Skeletal muscle satellite cell (primary cell): ENCODE results near the gene ZNF316.

ENCODE experiments used
- H3K27me3 ChIP-seq: 2 replicates; pipeline ENCODE4 v1.7.0; 2013; ENCODE audit warnings: low read length; ENCODE audit not compliant: control insufficient read depth, insufficient read depth
- H3K36me3 ChIP-seq: 2 replicates; pipeline ENCODE4 v1.7.0; 2013; ENCODE audit warnings: mild to moderate bottlenecking, control low read depth, low read length; ENCODE audit not compliant: insufficient read depth
- H3K4me1 ChIP-seq: 2 replicates; pipeline ENCODE4 v1.7.0; 2013; ENCODE audit warnings: low read length; ENCODE audit not compliant: control insufficient read depth, insufficient read depth
- H3K4me2 ChIP-seq: 2 replicates; pipeline ENCODE4 v1.7.0; 2013; ENCODE audit warnings: mild to moderate bottlenecking, low read length
- H3K4me3 ChIP-seq: 2 replicates; pipeline ENCODE4 v1.7.0; 2013; ENCODE audit warnings: low read length
- H3K9ac ChIP-seq: 2 replicates; pipeline ENCODE4 v1.7.0; 2013; ENCODE audit warnings: mild to moderate bottlenecking, low read depth, low read length, moderate library complexity
- H3K9me3 ChIP-seq: replicated peaks from 2 replicates; pipeline ENCODE4 v1.7.0; 2013; ENCODE audit warnings: mild to moderate bottlenecking, control low read depth, low read length

Gene ZNF316

GRCh38 chr7:6641305-6642035 lies 4.4 kb downstream of the ZNF316 start:
- Histone ChIP-seq H3K27me3 (no peaks in the 10 kb centered on the region), H3K4me3 (no peak overlapping the region), H3K4me1 (peaks cover 12% of the 10 kb centered on the region), H3K9me3 (no peaks in the 10 kb centered on the region), H3K4me2 (no peak overlapping the region), H3K36me3 (peaks cover 56% of the 10 kb centered on the region), H3K9ac (no peak overlapping the region)

DNA sequence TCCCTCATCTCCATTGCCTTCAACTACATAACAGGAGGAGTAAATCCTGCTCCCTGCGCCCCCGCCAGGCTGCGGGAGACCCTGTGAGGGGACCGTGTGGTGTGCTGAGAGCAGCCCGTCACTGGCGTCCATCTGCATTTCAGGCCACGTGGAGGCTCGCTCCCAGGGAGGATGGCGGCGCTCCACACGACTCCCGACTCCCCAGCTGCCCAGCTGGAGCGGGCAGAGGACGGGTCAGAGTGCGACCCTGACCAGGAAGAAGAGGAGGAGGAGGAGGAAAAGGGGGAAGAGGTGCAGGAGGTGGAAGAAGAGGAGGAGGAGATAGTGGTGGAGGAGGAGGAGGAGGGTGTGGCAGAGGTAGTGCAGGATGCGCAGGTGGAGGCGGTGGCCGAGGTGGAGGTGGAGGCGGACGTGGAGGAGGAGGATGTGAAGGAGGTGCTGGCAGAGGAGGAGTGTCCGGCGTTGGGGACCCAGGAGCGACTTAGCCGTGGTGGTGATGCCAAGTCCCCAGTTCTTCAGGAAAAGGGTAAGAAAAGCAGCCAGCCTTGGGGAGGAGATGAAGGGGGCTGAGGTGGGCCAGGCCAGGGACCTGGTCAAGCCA lies 5.2 kb downstream of the ZNF316 start:
- H3K4me1 ChIP-seq = peaks cover 10% of the 10 kb centered on the region
- H3K9ac ChIP-seq = no peak overlapping the region
- no peak overlapping the region for H3K4me2 ChIP-seq
- H3K9me3 ChIP-seq = no peaks in the 10 kb centered on the region
- H3K27me3 ChIP-seq = no peaks in the 10 kb centered on the region
- no peak overlapping the region for H3K4me3 ChIP-seq
- H3K36me3 ChIP-seq = peaks cover 58% of the 10 kb centered on the region

GRCh38 chr7:6642861-6643640 lies 5.9 kb downstream of the ZNF316 start:
- no peak overlapping the region for H3K4me2 ChIP-seq
- no peak overlapping the region for H3K9ac ChIP-seq
- H3K4me3 ChIP-seq = no peak overlapping the region
- peaks cover 10% of the 10 kb centered on the region for H3K4me1 ChIP-seq
- no peaks in the 10 kb centered on the region for H3K9me3 ChIP-seq
- H3K36me3 ChIP-seq = peaks cover 58% of the 10 kb centered on the region
- H3K27me3 ChIP-seq = no peaks in the 10 kb centered on the region

GRCh38 chr7:6643915-6644625 lies 7.0 kb downstream of the ZNF316 start:
- Histone ChIP-seq H3K4me2 (no peak overlapping the region), H3K4me1 (no peaks in the 10 kb centered on the region), H3K9ac (no peak overlapping the region), H3K27me3 (no peaks in the 10 kb centered on the region), H3K36me3 (peaks cover 61% of the 10 kb centered on the region), H3K9me3 (no peaks in the 10 kb centered on the region), H3K4me3 (no peak overlapping the region)

DNA sequence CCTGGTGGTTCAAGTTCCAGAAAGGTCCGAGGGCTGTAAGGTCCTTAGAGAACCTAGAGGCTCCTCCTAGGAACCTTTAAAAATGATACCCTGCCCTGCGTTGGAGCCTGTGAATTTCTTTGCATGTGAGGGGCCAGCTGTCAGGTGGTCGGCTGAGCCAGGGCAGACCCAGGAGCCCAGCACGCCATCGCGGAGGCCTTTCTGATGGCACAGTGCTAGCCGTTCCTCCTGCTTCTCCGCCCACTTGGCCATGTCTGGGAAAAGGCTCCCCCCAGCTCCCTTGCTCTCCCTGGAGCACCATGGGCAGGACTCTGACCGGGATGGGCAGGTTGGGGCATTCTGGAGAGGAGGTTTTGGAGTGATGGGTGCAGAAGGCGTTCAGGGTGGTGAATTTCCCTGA lies 7.6 kb downstream of the ZNF316 start:
- Histone ChIP-seq H3K36me3 (peaks cover 62% of the 10 kb centered on the region), H3K9ac (no peak overlapping the region)

GRCh38 chr7:6646465-6646864 lies 9.3 kb downstream of the ZNF316 start:
- no peaks in the 10 kb centered on the region for H3K4me1 ChIP-seq
- no peak overlapping the region for H3K4me2 ChIP-seq
- H3K9ac ChIP-seq = no peak overlapping the region
- peaks cover 5% of the 10 kb centered on the region for H3K9me3 ChIP-seq
- no peak overlapping the region for H3K4me3 ChIP-seq
- no peaks in the 10 kb centered on the region for H3K27me3 ChIP-seq
- H3K36me3 ChIP-seq = peaks cover 59% of the 10 kb centered on the region

More for the DNA sequence above, 7.6 kb downstream of the ZNF316 start:
- Histone ChIP-seq H3K4me2 (no peak overlapping the region), H3K4me1 (no peaks in the 10 kb centered on the region), H3K27me3 (no peaks in the 10 kb centered on the region), H3K4me3 (no peak overlapping the region), H3K9me3 (no peaks in the 10 kb centered on the region)

DNA sequence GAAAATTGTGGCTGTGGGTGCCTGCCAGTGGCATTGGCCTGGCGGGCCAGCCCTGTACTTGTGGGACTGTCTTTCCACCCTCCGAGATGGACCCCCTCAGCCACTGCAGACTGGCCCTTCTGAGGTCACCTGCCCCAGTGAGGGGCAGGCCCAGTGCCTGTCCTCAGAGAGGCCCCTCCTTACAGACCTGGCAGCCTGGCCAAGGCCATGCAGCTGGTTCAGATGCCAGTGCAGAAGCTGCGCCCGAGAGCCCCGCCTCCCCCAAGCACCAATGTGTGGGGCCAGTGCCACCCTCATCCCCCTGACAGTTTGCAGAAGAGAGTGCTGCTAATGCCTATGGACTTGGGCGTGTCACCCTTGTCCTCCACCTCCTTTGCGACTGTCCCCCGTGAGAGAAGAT lies 10.0 kb downstream of the ZNF316 start:
- Histone ChIP-seq H3K36me3 (peaks cover 64% of the 10 kb centered on the region), H3K9ac (no peak overlapping the region), H3K4me1 (no peaks in the 10 kb centered on the region), H3K9me3 (peaks cover 10% of the 10 kb centered on the region), H3K4me2 (no peak overlapping the region), H3K4me3 (no peak overlapping the region), H3K27me3 (no peaks in the 10 kb centered on the region)

- H3K4me1 ChIP-seq = no peaks in the 10 kb centered on the region
- no peak overlapping the region for H3K4me2 ChIP-seq
- H3K4me3 ChIP-seq = no peak overlapping the region
- peaks cover 69% of the 10 kb centered on the region for H3K36me3 ChIP-seq
- no peaks in the 10 kb centered on the region for H3K27me3 ChIP-seq
- H3K9me3 ChIP-seq = peaks cover 12% of the 10 kb centered on the region
- H3K9ac ChIP-seq = no peak overlapping the region
Observed at GRCh38 chr7:6647541-6647940, 10.4 kb downstream of the ZNF316 start.

DNA sequence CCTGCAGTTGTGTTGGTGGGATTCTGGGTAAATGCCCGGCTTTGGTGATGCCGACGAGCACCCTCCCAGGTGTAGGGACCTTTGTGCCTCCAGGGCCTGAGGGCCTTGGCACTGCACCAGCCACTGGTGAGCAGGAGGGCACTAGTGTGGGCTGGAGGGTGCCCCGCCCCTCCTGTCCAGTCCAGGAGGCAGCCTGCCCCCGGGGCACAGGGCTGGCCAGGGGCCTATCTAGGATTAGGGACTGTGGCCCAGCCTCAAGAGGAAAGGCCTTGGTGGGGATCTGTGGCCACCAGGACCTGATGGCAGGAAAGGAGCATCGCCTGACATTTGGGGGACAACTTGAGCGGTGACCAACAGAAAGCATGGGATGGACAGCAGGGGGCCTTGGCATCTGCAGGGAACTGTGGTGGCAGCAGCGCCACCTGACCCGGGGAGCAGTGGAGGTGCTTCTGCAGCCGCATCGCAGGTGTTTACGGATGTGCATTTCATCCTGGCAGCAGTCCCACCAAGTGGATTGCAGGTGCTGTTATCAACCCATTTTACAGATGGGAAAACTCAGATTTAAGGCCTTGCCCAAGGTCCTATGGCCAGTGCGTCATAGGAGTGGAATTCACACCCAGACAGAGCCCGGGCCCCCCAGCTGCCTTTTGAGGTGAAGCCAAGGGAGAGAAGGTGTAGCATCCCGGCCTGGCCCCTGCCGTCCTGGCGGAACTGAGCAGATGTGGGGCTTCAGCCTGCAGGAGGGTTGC lies 11.1 kb downstream of the ZNF316 start:
- Histone ChIP-seq H3K36me3 (peaks cover 72% of the 10 kb centered on the region), H3K27me3 (no peaks in the 10 kb centered on the region), H3K4me2 (no peak overlapping the region), H3K4me1 (no peaks in the 10 kb centered on the region), H3K9ac (no peak overlapping the region), H3K9me3 (peaks cover 12% of the 10 kb centered on the region), H3K4me3 (no peak overlapping the region)

DNA sequence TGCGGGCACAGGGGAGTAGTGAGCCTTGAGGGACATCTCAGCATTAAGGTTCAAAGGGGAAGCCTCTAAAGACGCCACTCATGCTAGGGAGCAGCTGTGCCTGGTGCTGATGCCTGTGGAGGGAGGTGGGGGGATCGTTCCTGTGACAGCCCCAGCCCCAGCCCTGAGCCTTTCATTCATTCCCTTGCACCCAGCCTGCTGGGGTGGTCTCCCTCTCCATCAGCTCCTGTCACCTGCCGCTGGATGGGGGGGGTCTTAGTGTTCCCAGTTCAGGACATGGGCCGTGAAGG lies 11.6 kb downstream of the ZNF316 start:
- Histone ChIP-seq H3K4me1 (no peaks in the 10 kb centered on the region), H3K4me2 (no peak overlapping the region), H3K9me3 (peaks cover 12% of the 10 kb centered on the region), H3K36me3 (peaks cover 70% of the 10 kb centered on the region), H3K4me3 (no peak overlapping the region), H3K9ac (no peak overlapping the region), H3K27me3 (no peaks in the 10 kb centered on the region)
